Hematopoietic multipotent progenitor cell treated with erythropoietin and hydrocortisone succinate and interleukin-3 and kit ligand, for 8 days (in vitro differentiated cells): ENCODE measurements around the gene PDXP.
"Not testable (repeated sequence)": the region's sequence is repeated elsewhere in the genome, so short reads cannot be mapped to it uniquely, and the experiment has no call there.

Source experiments
- DNase-seq: peaks from one replicate; pipeline ENCODE4 v3.0.0-alpha.2; 2015

PDXP gene

DNA sequence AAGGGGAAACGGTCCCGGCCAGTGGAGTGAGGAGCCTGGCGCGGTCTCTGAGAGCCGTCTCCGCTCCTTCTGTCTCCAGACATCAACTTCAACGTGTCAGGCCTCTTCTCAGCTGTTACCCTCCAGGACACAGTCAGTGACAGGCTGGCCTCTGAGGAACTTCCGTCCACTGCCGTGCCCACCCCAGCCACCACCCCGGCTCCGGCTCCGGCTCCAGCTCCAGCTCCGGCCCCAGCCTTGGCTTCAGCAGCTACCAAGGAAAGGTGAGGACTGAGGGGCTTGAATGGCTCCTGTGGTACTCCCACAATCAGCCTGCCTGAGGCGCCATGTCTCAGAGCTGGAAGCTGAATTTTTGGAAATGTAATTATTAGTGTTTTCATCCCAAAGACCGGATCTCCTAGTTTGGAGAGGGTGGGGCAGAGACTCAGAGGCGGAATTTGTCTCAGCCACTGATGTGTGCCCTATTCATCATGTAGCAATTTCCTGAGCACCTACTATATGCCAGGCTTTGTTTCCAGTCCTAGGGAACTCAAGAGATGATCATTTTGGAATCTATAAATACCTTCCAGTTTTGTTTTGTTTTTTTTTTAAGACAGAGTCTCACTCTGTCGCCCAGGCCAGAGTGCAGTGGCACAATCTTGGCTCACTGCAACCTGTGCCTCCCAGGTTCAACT lies 7.9 kb upstream of the PDXP start:
- no peak for DNase-seq

DNA sequence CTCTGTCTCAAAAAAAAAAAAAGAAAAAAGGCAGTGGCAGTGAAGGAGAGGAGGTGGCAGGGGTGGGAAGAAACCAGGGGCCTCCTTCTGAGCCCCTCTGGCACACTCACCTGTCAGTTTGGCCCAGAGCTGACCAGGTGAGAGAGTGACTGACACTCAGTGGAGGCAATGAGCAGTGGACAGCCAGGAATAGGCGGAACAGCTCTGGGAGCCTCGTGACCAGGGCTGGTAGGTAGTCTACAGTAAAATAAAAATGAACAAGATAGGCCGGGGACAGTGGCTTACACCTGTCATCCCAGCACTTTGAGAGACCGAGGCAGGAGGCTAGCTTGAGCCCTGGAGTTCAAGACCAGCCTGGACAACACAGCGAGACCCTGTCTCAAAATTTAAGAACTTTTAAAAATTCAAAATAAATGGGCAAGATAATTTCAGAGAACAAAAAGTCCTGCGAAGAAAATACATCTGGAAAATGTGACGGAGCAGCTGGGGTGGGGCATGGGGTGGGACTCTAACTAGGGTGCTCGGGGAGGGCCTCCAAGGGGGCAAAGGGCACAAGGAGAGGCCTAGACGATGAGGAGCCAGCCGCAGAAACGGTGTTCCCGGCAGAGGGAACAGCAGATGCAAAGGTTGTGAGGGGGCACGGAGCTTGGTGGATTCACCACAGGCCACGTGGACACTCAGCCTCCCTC lies 3.8 kb upstream of the PDXP start:
- DNase-seq, result no peak

- DNase-seq, result no peak
Observed at GRCh38 chr22:37655252-37655563, 3.3 kb upstream of the PDXP start.

GRCh38 chr22:37656583-37656982 lies 1.9 kb upstream of the PDXP start:
- not testable (repeated sequence) for DNase-seq

DNA sequence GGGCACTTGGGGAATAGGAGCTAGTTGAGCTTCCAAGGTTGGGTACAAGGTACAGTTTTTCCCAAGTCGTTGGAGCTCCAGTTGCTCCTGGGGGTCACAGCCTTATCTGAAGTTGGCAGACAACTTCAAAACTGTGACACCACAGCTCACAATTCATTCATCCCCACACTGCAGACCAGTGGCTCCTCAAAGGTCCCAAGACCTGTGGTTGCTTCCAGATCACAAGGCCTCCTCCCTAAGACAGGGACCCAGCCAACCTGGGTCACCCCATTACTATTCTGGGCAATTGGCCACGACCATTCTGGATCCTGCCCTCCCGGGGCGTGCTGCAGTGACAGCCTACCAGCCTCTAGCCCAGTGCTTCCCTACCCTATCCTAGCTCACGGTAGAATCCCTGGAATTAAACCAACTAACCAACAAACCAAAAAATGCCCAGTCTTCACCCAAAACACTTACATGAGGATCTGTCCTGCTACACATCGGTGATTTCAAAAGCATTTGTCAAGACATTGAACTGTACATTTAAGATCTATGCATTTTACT lies 862 bp upstream of the PDXP start:
- peak; percentile 79 for DNase-seq

DNA sequence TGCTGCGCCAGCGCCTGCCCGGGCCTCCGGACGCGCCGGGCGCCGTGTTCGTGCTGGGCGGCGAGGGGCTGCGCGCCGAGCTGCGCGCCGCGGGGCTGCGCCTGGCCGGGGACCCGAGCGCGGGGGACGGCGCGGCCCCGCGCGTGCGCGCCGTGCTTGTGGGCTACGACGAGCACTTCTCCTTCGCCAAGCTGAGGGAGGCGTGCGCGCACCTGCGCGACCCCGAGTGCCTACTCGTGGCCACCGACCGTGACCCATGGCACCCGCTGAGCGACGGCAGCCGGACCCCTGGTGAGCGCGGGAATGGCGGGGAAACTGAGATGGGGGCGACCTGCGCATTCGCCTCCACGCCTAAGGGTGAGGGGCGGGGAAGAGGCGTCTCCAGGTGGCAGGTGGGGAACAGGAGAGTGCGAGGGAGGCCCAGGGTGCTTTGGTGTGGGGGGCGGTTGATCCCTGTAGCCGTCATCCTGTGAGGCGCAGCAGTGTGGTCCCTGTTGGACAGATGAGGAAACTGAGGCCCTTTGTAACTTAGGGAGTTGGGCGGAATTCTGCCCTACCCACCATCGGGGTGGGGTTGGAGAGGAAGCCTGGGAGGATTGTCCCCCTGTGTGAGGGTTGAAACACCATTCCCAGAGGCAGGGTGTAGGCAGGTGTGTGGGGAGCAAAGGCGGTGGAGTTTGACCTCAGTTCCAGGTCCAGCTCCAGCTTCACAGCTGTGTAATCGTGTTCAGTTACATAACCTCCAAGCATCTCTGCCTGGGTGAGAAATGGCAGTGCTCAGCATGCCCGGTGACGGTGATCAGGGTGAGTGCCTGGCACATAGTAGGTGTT lies 758 bp downstream of the PDXP start:
- peak; percentile 29 for DNase-seq

DNA sequence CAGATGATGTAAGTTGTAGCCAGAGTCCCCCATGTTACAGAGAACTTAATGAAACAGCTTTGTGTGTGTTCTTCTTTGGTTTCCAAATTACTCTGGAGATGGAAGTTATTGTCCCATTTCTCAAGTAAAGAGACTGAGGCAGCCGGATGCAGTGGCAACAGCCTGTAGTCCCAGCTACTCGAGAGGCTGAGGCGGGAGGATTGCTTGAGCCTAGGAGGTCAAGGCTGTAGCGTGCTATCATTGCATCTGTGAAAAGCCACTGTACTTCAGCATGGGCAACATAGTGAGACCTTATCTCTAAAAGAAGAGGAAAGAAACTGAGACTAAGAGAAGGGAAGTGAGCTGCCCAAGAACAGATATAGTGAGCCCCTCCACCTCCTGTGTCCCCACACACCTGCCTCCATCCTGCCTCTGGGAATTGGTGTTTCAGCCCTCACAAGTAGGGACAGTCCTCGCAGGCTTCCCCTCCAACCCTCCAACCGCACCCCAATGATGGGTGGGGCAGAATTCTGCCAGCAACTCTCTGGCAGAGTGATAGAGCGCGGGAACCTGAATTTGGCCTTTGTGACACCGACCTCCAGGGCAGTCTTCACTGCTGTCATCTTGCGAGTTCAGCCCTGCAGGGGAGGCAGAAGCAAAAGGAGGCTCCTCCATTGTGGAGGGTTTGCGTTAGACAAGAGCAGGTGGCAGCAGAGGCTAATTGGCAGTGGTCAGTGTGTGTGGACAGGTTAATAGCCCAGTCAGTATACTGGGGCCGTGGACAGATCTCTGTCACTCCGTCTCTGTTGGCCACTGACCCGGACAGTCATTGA lies 1.6 kb downstream of the PDXP start:
- peak; percentile 73 for DNase-seq

DNA sequence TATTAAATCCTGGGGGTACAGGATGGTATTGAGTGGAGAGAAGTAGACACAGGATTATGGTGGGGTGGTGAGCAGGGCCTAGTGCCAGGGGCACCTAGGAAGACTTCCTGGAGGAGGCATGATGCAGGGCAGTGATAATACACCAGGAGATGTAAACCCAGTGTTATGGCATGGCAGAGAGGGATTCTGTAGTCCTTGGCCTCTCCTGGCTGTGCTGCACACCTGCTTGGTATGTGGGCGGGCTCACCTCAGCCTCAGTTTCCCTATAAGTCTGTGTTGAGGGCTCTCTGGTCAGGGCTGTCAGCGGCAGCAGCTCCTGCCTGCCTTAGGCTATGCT lies 2.2 kb downstream of the PDXP start:
- DNase-seq, result no peak

DNA sequence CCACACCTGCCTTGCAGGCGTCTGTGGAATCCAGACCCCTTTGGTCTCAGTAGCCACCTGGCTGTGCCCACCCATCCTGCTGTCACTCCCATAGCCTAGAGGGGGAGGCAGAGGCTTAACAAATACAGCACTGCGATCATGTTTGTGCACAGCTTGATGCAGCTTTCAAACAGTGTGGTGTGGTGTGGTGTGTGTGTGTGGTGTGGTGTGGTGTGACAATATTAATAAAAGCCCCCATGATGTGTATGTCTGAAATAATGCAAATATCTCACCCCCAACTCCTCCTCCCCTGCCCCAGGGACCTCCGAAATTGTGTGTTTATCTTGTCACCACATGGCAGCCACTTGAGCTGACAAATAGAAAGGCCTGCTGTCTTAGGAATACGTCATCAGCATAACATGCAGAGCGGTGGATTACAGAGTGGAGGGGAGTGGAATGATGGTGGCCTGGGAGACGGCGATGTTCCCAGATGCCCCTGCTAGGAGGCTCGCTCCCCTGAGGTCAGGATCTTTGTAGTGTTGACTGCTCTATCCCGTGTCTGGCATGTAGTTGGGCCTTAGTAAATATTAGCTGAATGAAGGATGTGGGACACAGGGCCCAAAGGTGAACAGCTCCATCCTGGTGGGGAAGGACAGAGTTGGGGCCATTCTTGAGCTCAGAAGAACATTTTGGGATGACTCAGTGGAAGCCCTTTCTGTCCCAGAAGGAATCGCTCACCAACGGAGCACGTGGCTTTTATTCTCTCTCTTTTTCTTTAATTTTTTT lies 2.8 kb downstream of the PDXP start:
- DNase-seq, result peak; percentile 49

DNA sequence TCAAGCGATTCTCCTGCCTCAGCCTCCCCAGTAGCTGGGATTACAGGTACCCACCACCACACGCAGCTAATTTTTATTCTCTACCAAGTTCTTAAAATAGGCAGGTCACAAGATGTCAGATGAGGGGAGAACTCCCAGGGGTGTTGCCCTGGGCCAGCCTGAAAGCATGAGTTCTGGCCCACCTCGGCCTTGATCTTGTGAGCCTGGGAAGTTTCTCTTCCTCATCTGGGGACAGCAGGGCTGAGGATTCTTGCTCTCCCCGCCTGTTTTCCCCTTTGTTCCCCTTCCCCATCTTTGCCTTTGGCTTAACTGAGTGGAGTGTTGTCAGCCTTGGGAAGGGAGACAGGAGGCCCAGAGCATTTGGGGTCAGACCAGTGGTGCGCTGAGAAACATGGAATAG lies 3.5 kb downstream of the PDXP start:
- DNase-seq, result no peak

GRCh38 chr22:37663521-37664140 lies 5.1 kb downstream of the PDXP start:
- no peak for DNase-seq

DNA sequence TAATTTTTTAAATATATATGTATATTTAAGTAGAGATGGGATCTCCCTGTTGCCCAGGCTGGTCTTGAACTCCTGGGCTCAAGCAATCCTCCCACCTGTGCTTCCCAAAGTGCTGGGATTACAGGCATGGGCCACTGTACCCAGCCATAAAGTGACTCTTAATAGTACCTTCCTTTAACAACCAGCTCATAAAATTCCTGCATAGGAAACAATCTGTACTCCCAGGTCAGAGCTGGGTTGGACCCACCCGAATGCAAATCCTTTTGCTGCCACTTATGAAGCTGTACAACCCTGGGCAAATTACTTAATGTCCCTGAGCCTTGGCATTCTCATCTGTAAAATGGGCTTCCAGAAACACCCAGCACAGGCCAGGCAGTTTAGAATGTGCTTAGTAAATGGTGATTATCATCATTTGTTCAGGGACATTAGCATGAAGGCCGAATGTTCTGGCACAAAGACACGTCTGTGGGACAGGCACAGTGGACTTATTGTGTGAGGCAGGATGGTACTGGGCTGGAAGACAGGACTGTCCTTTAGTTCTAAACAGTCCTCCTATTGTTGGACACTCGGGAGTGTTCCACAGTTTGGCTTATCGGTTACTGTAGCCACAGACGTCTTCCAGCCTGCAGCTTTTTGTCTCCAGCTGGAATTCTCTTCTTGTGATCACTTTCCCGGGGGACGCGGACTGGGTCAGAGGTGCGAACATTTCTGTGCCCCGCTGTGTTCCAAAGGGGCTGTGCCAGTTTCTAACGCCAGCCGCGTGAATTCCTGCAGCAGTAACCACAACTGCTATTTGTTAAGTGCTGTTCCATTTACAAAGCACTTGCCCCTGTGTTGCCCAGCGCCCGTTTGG lies 6.0 kb downstream of the PDXP start:
- DNase-seq, result no peak

- DNase-seq, result no peak
Observed at GRCh38 chr22:37665487-37665886, 7.0 kb downstream of the PDXP start.

DNA sequence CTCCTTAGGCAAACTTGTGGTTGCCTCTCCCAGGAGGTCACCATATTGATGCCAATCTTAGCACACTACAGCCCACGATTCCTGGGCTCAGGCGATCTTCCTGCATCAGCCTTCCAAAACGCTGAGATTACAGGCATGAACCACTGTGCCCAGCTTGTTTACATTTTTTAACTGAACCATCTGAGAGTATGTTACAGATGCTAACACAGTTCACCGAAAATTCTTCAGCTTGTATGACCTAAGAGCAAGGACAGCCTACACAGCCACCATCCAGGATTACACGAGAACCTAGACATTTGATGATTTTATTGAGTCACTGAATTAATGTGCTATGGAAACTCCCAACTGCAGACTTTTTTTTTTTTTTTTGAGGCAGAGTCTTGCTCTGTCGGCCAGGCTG lies 11.1 kb downstream of the PDXP start:
- DNase-seq, result no peak

DNA sequence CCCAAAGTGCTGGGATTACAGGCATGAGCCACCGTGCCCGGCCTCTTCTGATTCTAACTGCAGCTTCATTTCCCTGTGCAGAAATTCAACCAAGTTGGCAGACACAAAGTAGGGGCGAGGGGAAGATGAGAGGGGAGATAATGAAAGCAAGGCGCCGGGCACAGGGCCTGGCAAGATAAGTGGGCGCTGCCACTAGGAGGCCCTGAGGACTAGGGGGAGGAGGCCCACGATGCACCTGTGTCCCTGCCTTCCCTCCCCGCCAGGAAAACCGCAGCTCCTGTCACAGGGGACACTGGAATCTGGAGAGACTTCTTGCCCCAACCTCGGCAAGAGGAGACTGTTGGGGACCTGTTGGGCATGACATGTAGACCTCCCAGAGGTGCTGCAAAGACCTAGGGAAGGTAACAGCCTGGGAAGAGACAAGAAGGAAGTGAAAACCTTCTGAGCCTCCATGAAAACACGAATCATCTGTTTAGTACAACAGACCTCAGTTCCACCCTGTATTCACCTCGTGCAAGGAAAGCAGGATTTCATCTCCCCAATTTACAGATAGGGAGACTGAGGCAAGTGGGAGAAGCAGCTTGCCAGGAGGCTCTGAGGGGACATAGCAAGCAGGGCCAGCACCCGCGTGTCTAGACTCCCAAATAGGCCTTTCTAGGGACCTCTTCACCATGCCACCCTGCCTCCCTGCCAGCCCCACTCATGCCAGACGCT lies 13.8 kb downstream of the PDXP start:
- DNase-seq, result peak; percentile 40

DNA sequence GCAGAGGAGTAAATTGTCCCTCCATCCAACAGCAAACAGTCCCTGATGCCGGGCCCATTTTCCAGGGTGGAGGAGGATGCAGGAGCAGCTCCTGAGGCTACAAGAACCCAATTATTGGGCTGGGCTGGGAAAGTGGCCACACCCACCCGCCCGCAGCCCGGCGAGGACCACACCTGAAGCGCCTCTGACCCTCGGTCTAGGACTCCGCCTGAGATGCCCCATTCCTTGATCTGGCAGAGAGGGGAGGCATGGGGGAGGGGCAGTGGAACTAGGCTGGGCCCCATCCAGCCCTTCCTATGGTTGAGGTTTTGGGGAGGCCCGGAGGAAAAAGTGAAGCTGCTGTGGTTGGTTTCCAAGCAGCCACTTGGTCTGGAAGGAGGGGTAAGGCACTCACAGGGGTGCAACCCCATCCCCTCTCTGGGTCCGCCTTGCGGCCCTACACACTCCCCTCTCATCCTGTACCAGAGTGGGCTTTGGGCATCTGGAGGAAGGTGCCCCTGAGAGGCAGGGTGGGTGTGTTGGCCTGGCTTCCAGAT lies 14.5 kb downstream of the PDXP start:
- DNase-seq, result no peak

GRCh38 chr22:37674248-37674647 lies 15.7 kb downstream of the PDXP start:
- no peak for DNase-seq

- DNase-seq, result peak; percentile 91
Observed at GRCh38 chr22:37674951-37675929, 16.7 kb downstream of the PDXP start, which contains the start of gene LGALS1. Gene LGALS1 (plus strand): TSS chr22:37675636. CDS start chr22:37675703, 67 bp downstream.
